SK-N-SH (cell line): Measurements from ENCODE around the gene VPS52. TPM values are rescaled to one million over a fixed set of nuclear protein-coding genes. Genes with fewer than 3 reads are reported as not detected.

Source experiments
- CHD2 ChIP-seq: fragments of 150-350 bp; IDR thresholded peaks from 2 replicates; pipeline ENCODE4 v1.6.1; 2018; ENCODE audit warnings: low read length; ENCODE audit not compliant: partially characterized antibody
- ELF1 ChIP-seq: IDR thresholded peaks from 2 replicates; pipeline ENCODE4 v1.4.0; 2012
- EP300 ChIP-seq, 2 experiments: IDR thresholded peaks; 2 replicates each; pipeline versions ENCODE4 v1.4.0 to v1.6.1; 2012; ENCODE audit warnings: borderline replicate concordance in 1 of 2, low read depth in 1 of 2, low read length in 1 of 2
- FOXM1 ChIP-seq: IDR thresholded peaks from 2 replicates; pipeline ENCODE4 v1.4.0; 2012; ENCODE audit warnings: low read depth, mild to moderate bottlenecking
- GABPA ChIP-seq: IDR thresholded peaks from 2 replicates; pipeline ENCODE4 v1.4.0; 2012; ENCODE audit warnings: low read depth, mild to moderate bottlenecking
- GATA2 ChIP-seq: sonication (generic); formaldehyde crosslinking; IDR thresholded peaks from 2 replicates; pipeline ENCODE4 v1.5.0; 2020; ENCODE audit warnings: mild to moderate bottlenecking, missing genetic modification reagents
- MXI1 ChIP-seq: IDR thresholded peaks from 2 replicates; pipeline ENCODE4 v1.6.1; 2012; ENCODE audit warnings: mild to moderate bottlenecking, low read depth, low read length, improper control_type of control experiment
- NFIC ChIP-seq: IDR thresholded peaks from 2 replicates; pipeline ENCODE4 v1.4.0; 2012; ENCODE audit warnings: borderline replicate concordance
- NRF1 ChIP-seq: IDR thresholded peaks from 2 replicates; pipeline ENCODE4 v1.6.1; 2012; ENCODE audit warnings: low read depth, mild to moderate bottlenecking, low read length
- RCOR1 ChIP-seq: fragments of 150-350 bp; IDR thresholded peaks from 2 replicates; pipeline ENCODE4 v1.6.1; 2017; ENCODE audit warnings: antibody characterized with exemption, low read length
- SIN3A ChIP-seq: IDR thresholded peaks from 2 replicates; pipeline ENCODE4 v1.6.1; 2012; ENCODE audit warnings: low read depth, mild to moderate bottlenecking, low read length, moderate library complexity, borderline replicate concordance
- TAF1 ChIP-seq: IDR thresholded peaks from 2 replicates; pipeline ENCODE4 v1.6.1; 2012; ENCODE audit warnings: low read depth, mild to moderate bottlenecking, low read length, moderate library complexity, borderline replicate concordance
- YY1 ChIP-seq: IDR thresholded peaks from 2 replicates; pipeline ENCODE4 v1.4.0; 2012; ENCODE audit warnings: low read depth, mild to moderate bottlenecking
- polyA plus RNA-seq, 3 experiments: library from polyadenylated mRNA; depleted of rRNA; stranded (reverse); fragments of >200 nt; gene quantifications; 2 replicates each; pipeline ENCODE4 v1.2.3, GENCODE V29; 2012
- TF ChIP-seq, protein P1 (sequence below): IDR thresholded peaks from 2 replicates; pipeline ENCODE4 v1.4.0; 2012; ENCODE audit warnings: low read depth, borderline replicate concordance
- TF ChIP-seq, protein P2 (sequence below): fragments of 150-350 bp; IDR thresholded peaks from 2 replicates; pipeline ENCODE4 v1.6.1; 2016; ENCODE audit warnings: mild to moderate bottlenecking, low read depth, low read length
- TF ChIP-seq, protein P3 (sequence below): fragments of 150-350 bp; IDR thresholded peaks from 2 replicates; pipeline ENCODE4 v1.6.1; 2017; ENCODE audit warnings: antibody characterized with exemption, low read length, low read depth, borderline replicate concordance
- TF ChIP-seq, protein P4 (sequence below): fragments of 200-600 bp; sonication (generic); IDR thresholded peaks from 2 replicates; pipeline ENCODE4 v1.6.1; 2017; ENCODE audit warnings: antibody characterized with exemption, mild to moderate bottlenecking, moderate library complexity
- TF ChIP-seq, protein P5 (sequence below): IDR thresholded peaks from 2 replicates; pipeline ENCODE4; 2012
- TF ChIP-seq, protein P6 (sequence below): IDR thresholded peaks from 2 replicates; pipeline ENCODE4 v1.4.0; 2012; ENCODE audit warnings: low read depth, borderline replicate concordance

Gene VPS52
- polyA plus RNA-seq, 1 of the 3 experiments (the other 2 are of a cell fraction): 74.0 TPM

DNA sequence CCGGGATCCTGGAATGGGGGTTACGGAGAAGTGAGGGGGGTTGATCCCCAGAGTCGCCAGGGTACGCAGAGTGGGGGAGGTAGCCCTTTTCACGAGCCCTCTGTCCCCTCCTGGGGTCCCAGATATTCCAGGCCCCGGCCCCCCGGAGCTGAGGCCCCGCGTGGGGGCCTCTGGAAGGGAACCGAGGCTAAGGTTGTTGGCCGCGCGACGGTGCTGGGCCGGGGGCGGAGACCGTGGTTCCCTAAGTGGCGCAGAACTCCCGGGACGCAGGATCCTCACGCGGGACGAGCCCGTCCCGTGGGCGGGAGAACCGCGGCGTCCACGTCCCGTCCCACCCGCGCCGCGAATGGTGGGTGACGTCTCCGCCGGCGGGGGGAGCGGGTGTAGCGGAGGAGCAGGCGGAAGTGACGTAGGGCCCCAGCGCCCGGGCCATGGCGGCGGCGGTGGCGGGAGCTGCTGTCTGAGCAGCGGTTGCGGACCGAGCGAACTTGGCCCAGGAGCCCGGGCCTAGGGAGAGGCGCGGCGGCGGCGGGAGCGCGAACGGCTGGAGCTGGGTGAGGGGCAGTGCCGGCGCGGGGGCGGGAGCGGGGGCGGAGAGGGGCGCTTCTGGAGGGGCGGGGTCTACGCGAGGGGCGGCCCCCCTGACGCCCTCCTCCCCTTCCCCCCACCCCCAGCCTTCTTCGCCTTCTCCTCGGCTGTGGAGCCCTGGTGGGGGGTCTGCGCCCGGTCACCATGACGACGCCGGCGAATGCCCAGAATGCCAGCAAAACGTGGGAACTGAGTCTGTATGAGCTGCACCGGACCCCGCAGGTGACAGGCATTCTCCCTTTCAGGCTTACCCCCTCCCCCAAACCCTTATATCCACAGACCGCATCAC is 63.3 kb downstream of the VPS52 start, which contains the start of gene RING1 (continued):
- TF ChIP-seq, protein P1, sequence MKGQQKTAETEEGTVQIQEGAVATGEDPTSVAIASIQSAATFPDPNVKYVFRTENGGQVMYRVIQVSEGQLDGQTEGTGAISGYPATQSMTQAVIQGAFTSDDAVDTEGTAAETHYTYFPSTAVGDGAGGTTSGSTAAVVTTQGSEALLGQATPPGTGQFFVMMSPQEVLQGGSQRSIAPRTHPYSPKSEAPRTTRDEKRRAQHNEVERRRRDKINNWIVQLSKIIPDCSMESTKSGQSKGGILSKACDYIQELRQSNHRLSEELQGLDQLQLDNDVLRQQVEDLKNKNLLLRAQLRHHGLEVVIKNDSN: no peak
- TF ChIP-seq, protein P2, sequence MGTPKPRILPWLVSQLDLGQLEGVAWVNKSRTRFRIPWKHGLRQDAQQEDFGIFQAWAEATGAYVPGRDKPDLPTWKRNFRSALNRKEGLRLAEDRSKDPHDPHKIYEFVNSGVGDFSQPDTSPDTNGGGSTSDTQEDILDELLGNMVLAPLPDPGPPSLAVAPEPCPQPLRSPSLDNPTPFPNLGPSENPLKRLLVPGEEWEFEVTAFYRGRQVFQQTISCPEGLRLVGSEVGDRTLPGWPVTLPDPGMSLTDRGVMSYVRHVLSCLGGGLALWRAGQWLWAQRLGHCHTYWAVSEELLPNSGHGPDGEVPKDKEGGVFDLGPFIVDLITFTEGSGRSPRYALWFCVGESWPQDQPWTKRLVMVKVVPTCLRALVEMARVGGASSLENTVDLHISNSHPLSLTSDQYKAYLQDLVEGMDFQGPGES: no peak
- peak; percentile 73 for TF ChIP-seq CHD2
- TF ChIP-seq MXI1: peak; percentile 47; the same call in 1 of the 2 replicates
- peak; percentile 80 for TF ChIP-seq GABPA
- TF ChIP-seq SIN3A: peak; percentile 69; the same call in 1 of the 2 replicates
- TF ChIP-seq, protein P3, sequence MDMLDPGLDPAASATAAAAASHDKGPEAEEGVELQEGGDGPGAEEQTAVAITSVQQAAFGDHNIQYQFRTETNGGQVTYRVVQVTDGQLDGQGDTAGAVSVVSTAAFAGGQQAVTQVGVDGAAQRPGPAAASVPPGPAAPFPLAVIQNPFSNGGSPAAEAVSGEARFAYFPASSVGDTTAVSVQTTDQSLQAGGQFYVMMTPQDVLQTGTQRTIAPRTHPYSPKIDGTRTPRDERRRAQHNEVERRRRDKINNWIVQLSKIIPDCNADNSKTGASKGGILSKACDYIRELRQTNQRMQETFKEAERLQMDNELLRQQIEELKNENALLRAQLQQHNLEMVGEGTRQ: no peak
- TF ChIP-seq, protein P4, sequence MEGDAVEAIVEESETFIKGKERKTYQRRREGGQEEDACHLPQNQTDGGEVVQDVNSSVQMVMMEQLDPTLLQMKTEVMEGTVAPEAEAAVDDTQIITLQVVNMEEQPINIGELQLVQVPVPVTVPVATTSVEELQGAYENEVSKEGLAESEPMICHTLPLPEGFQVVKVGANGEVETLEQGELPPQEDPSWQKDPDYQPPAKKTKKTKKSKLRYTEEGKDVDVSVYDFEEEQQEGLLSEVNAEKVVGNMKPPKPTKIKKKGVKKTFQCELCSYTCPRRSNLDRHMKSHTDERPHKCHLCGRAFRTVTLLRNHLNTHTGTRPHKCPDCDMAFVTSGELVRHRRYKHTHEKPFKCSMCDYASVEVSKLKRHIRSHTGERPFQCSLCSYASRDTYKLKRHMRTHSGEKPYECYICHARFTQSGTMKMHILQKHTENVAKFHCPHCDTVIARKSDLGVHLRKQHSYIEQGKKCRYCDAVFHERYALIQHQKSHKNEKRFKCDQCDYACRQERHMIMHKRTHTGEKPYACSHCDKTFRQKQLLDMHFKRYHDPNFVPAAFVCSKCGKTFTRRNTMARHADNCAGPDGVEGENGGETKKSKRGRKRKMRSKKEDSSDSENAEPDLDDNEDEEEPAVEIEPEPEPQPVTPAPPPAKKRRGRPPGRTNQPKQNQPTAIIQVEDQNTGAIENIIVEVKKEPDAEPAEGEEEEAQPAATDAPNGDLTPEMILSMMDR: no peak
- no peak for TF ChIP-seq FOXM1
- TF ChIP-seq ELF1: no peak
- peak; percentile 71 for TF ChIP-seq TAF1
- TF ChIP-seq RCOR1: no peak
- TF ChIP-seq YY1: peak; percentile 86
- TF ChIP-seq, protein P5, sequence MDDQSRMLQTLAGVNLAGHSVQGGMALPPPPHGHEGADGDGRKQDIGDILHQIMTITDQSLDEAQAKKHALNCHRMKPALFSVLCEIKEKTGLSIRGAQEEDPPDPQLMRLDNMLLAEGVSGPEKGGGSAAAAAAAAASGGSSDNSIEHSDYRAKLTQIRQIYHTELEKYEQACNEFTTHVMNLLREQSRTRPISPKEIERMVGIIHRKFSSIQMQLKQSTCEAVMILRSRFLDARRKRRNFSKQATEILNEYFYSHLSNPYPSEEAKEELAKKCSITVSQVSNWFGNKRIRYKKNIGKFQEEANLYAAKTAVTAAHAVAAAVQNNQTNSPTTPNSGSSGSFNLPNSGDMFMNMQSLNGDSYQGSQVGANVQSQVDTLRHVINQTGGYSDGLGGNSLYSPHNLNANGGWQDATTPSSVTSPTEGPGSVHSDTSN: peak; percentile 44; the same call in 1 of the 2 replicates
- TF ChIP-seq EP300 (IDR thresholded peaks at IDR 0.05; ENCODE audit: borderline replicate concordance in 1 of 2, low read depth in 1 of 2, low read length in 1 of 2): no peak
- TF ChIP-seq, protein P6, sequence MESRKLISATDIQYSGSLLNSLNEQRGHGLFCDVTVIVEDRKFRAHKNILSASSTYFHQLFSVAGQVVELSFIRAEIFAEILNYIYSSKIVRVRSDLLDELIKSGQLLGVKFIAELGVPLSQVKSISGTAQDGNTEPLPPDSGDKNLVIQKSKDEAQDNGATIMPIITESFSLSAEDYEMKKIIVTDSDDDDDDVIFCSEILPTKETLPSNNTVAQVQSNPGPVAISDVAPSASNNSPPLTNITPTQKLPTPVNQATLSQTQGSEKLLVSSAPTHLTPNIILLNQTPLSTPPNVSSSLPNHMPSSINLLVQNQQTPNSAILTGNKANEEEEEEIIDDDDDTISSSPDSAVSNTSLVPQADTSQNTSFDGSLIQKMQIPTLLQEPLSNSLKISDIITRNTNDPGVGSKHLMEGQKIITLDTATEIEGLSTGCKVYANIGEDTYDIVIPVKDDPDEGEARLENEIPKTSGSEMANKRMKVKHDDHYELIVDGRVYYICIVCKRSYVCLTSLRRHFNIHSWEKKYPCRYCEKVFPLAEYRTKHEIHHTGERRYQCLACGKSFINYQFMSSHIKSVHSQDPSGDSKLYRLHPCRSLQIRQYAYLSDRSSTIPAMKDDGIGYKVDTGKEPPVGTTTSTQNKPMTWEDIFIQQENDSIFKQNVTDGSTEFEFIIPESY: peak; percentile 46; the same call in 1 of the 2 replicates
- TF ChIP-seq NRF1: no peak
- TF ChIP-seq GATA2 (CRISPR knock-in tag): no peak
- TF ChIP-seq NFIC: no peak
